Measurements from ENCODE around the gene TJP1.
"Not testable (repeated sequence)": the region's sequence is repeated elsewhere in the genome, so short reads cannot be mapped to it uniquely, and the experiment has no call there.

The TJP1 gene

DNA sequence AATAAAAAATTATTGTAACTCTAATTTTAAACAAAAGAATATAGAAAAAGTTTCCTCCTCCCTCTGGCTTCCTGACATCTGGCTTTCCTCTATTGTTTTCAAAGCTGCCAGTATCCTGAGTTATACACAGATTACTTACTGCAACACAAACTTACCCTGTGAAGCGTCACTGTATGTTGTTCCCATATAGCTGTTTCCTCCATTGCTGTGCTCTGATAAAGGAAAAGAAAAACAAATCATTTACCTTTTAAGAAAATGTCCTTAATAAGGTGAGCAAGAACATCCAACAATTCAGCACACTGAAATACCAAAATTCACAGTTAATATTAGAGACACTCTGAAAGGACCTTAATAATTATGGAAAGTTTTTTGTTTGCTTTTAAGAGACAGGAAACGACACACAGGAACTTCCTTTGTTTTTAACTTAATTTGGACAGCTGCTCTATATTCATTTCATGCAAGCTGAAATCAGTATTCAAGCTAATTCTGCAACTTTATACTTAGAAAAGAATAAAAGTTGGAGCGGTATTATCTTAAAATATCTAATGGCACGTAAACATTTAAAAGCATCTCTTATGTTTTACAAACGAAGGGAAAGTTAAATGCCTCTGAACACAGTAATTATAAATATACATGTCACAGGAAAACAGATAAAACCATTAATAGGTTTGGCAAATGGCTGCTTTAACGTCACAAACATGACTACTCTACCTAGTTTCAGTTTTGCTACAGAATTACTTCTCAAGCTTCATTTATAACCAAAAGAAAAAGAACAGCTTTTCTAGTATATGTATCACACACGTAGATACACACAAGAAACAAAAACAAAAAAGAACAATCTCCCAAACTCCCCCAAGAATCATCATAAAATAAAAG lies 21.5 kb downstream of the TJP1 start:
- DNase-seq: no peak

DNA sequence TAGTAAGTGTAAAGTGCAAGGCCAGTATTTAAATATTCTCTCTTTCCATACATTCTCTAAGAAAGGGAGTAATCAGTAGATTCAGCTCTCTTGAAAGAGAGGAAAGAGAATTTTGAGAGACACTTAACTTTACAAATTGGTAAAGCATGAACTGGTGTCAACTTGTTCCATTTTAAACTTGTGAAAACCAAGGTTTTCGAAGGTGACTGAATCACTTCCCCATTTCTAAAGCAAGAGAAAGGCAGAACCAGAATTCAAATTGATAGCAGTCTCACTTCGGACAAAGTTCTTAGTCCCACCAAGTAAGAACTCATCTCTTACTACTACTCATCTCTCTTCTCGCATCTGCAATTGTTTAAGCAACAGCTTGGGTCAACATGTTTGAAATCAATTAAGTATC lies 22.4 kb downstream of the TJP1 start:
- no peak for DNase-seq

GRCh38 chr15:29795610-29796009 lies 26.7 kb downstream of the TJP1 start:
- no peak for DNase-seq

DNA sequence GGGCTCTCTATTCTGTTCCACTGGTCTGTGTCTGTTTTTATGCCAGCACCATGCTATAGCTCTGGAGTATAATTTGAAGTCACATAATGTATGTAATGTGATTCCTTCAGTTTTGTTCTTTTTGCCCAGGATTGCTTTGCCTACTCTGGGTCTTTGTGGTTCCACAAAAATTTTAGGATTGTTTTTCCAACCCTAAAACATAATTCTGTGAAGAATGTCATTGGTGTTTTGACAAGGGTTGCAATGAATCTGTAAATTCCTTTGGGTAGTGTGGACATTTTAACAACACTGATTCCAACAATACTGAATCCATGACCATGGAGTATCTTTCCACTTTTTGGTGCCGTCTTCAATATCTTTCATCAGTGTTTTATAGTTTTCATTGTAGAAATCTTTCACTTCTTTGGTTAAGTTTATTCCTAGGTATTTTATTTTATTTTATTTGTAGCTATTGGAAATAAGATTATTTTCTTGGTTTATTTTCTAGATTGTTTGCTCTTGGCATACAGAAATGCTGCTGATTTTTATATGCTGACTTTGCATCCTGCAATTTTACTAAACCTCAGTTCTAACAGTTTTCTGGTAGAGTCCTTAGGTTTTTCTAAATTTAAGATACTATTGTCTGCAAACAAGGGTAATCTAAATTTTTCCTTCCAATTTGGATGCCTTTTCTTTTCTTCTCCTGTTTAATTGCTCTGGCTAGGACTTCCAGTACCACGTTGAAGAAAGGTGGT lies 29.7 kb downstream of the TJP1 start:
- DNase-seq: no peak

DNA sequence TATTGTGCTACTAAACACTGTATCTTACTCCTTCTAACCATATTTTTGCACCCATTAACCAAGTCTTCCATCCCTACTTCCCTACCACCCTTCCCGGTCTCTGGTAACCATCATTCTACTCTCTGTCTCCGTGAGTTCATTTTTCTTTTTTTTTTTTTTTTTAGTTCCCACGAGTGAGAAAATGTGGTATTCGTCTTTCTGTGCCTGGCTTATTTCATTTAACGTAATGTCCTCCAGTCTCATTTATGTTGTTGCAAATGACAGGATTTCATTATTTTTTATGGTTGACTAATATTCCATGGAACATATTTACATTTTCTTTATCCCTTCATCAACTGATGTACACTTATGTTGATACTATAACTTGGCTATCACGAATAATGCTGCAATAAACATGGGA lies 31.7 kb downstream of the TJP1 start:
- no peak for DNase-seq

- peak in 1 of 56 donors; percentile 2 for DNase-seq
Observed at GRCh38 chr15:29789871-29790270, 32.4 kb downstream of the TJP1 start.

- DNase-seq: no peak
Observed at GRCh38 chr15:29788433-29789034, 33.7 kb downstream of the TJP1 start.

DNA sequence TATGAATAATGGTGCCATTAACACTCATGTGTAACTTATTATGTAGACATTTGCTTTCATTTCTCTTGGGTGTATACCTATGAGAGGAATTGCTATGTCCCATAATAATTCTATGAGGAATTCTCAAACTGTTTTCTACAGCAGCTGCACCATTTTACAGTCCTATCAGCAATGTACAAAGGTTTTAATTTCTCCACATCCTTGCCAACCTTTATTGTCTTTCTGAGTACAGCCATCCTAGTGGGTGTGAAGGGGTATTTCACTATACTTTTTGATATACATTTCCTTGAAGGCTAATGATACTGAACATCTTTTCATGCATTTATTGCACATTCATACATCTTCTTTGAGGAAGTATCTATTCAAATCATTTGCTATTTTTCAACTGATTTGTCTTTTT lies 34.5 kb downstream of the TJP1 start:
- DNase-seq: no peak

- no peak for DNase-seq
Observed at GRCh38 chr15:29785642-29786041, 36.6 kb downstream of the TJP1 start.

DNA sequence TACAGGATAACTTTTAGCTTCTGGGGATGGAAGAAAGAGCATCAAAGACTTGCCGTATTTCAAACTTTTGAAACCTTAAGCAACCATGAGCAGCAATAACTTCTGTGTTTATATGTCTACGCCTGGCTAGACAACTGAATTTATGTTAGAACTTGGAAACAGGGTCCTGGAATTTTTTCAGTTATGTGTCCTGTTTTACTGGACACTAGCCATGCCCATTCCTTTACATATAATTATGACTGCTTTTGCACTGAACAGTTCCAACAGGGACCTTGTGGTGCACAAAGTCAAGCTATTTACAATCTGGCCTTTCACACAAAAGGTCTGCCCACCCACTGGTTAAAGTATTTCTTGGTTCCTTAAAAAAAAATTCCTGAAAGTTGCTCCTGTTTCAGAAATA lies 37.1 kb downstream of the TJP1 start:
- DNase-seq: no peak

- DNase-seq: no peak
Observed at GRCh38 chr15:29784413-29784812, 37.9 kb downstream of the TJP1 start.

DNA sequence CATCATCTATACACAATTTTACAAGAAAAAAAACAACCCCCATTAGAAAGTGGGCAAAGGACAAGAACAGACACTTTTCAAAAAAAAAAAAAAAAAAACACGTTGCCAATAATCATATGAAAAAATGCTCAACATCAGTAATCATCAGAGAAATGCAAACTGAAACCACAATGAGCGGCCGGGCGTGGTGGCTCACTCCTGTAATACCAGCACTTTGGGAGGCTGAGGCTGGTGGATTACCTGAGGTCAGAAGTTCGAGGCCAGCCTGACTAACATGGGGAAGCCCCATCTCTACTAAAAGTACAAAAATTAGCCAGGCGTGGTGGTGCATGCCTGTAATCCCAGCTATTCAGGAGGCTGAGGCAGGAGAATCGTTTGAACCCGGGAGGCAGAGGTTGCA lies 39.5 kb downstream of the TJP1 start:
- DNase-seq: not testable (repeated sequence)

DNA sequence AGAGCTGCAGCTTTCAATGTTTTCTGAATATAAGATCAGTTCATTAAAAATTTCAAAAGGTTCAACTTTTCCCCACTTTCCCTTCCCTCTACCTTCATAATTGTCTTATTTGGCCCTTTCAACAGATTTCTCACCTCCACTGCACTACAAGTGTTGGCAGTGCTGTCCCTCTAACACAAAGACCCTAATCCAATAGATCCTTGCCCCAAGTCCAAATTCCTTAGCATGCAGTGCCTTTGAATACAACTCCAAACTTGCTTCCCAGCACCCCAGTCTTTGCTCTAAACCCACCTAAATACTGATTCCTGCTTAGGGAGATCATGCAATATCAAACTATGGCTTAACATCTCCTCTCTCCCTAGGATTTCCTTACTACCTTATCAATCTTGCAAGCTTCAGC lies 43.9 kb downstream of the TJP1 start:
- no peak for DNase-seq

DNA sequence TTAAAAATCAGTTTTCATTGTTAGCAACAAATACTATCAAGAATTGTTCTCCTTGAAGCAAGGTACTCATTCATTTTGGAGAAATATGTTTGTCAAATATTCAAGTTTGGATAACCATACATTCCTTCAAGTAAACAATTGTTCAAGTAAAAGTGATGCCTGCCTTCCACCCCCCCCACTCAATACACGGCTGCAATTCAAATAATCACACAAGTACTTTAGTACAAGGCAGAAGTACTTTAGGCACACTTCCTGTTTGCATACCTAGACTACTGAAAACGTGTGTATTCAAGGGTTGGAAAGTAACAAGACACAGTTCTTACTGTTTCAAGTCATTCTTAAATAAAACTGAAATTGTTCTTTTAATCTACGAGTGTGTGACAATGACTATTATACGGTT lies 45.4 kb downstream of the TJP1 start:
- no peak for DNase-seq

DNA sequence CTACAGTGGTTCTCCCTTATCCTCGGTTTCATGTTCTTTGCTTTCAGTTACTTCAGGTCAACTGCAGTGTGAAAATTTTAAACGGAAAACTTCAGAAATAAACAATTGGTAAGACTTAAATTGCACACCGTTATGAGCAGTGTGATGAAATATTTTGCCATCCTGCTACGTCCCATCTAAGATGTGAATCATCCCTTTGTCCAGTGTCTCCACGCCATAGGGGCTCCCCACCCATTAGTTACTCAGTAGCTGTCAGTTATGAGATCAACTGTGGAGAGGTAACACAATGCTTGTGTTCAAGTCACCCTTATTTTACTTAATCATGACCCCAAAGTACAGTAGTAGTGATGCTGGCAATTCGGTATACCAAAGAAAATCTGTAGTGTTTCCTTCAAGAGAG lies 47.4 kb downstream of the TJP1 start:
- peak in 1 of 56 donors; percentile 29 for DNase-seq

- DNase-seq: no peak
Observed at GRCh38 chr15:29773816-29774215, 48.5 kb downstream of the TJP1 start.

DNA sequence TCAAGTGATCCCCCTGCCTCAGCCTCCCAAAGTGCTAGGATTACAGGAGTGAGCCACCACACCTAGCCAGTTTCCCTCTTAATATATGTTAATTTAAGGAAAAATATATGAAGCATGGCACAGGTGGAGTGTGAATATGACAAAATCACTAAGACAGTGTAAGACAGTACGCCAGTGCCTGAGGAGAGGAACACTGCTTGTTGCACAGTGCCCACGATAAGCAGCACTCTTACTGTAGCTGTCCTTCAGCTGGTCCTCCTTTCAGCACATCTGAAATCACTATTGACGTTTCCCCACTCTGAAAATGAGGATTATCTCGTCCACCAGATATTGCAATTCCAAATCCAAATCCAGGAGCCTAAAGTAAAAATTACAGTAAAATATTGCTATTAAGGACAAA lies 49.3 kb downstream of the TJP1 start:
- DNase-seq: no peak

DNA sequence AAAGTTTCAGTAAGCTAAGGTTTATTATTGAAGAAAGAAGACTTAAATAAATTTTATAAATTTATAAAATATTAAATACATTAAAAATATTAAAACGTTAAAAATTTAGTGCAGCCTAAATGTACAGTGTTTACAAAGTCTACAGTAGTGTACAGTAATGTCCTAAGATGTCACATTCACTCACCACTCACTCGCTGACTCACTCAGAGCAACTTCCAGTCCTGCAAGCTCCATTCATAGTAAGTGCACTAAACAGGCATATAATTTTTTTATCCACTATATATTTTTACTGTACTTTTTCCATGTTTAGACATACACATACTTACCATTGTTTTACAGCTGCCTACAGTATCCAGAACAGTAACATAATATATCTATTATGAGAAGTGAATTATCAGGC lies 51.5 kb downstream of the TJP1 start:
- DNase-seq: no peak

DNA sequence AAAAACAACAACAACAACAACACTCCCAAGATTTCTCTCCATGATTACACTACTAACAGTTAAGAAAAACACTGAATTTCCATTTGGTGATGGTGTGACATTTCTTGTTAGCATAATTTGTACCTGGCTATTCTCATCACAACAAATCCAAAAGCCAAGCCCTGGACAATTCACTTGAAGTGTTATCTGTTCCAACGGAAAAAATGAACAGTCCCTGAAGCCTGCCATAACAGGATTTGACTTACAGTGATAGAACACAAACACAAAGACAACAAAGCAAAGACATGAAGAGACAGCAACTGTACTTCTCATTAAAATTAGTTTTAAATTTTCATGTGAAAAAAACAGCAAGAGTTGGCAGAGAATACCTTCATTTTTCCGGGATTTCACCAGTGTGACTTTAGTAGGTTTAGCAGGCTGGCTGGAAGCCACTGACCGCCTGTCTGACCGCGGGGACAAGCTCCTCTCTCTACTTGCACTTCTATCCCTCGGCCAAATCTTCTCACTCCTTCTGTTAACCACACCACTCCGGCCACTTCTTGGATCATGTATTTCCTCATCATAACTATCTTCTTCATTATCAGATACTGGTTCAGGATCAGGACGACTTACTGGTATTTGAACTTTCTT lies 56.3 kb downstream of the TJP1 start:
- peak in 3 of 56 donors; percentile 5 to 19 (median 11) for DNase-seq

DNA sequence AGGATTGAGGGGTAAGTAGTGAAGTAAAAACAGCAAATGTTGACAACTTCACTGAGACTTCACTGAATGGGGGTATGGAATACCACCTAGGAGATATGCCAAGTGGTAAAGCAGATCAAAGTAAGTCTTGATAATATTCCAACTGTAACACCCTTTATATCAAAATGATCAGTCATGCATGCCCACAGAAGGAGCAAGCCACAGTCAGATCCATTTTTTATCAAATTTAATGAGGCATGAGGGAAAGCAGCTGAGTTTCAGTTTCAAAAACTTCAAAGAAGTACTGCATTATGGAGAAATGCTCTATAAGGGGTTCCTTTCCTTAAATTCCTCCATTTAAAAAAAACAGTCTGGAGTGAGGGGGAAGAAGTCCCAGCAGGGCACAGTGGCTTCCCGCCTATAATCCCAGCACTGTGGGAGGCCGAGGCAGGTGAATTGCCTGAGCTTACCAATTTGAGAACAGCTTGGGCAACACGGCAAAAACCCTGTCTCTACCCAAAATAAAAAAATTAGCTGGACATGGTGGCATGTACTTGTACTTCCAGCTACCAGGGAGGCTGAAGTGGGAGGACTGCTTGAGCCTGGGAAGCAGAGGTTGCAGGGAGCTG lies 56.9 kb downstream of the TJP1 start:
- no peak for DNase-seq

- DNase-seq: no peak
Observed at GRCh38 chr15:29759596-29759995, 62.7 kb downstream of the TJP1 start.
